Gastrocnemius medialis (tissue), 4 donors: ENCODE data around the gene G6PC1.

Source experiments
- POLR2A ChIP-seq, 2 donors: fragments of 450-650 bp; IDR thresholded peaks; one replicate each; pipeline ENCODE4 v1.6.1; 2017; ENCODE audit warnings: antibody characterized with exemption in 2 of 2, mild to moderate bottlenecking in 2 of 2, moderate library complexity in 2 of 2
- TF ChIP-seq, protein P1 (sequence below), 5 experiments: fragments of 450-650 bp in 3 of 5; fragments of 200-600 bp in 2 of 5; sonication (generic) in 2 of 5; IDR thresholded peaks in 4 of 5; conservative IDR thresholded peaks in 1 of 5; 1 replicate in 4 of 5; 2 replicates in 1 of 5; pipeline ENCODE4 v1.5.1; 2016 to 2019; ENCODE audit warnings: antibody characterized with exemption in 5 of 5, mild to moderate bottlenecking in 3 of 5, moderate library complexity in 3 of 5

DNA sequence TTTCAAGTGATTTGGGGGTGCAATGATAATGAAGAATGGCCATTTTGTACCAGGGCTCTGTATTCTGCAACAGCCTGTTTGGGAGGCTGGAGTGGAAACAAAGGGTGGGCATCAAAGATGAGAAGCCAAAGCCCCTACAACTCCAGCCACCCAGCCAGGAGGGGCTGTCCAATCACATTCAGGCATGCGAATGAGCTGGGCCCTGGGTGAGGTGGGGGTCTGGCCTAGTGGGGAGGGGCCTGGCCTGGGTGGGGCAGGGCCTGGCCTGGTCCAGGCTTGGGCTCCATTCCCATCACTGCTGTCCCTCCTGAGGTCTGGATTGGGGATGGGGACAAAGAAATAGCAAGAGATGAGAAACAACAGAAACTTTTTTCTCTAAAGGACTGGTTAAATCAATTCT, 43.2 kb upstream of the G6PC1 start:
- TF ChIP-seq, protein P1, sequence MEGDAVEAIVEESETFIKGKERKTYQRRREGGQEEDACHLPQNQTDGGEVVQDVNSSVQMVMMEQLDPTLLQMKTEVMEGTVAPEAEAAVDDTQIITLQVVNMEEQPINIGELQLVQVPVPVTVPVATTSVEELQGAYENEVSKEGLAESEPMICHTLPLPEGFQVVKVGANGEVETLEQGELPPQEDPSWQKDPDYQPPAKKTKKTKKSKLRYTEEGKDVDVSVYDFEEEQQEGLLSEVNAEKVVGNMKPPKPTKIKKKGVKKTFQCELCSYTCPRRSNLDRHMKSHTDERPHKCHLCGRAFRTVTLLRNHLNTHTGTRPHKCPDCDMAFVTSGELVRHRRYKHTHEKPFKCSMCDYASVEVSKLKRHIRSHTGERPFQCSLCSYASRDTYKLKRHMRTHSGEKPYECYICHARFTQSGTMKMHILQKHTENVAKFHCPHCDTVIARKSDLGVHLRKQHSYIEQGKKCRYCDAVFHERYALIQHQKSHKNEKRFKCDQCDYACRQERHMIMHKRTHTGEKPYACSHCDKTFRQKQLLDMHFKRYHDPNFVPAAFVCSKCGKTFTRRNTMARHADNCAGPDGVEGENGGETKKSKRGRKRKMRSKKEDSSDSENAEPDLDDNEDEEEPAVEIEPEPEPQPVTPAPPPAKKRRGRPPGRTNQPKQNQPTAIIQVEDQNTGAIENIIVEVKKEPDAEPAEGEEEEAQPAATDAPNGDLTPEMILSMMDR (IDR thresholded peaks at IDR 0.05 in 4 of 5, conservative IDR thresholded peaks at IDR 0.05 in 1 of 5), result no peak
- no peak for TF ChIP-seq POLR2A (IDR thresholded peaks at IDR 0.05)
